Mammary epithelial cell (primary cell): ENCODE measurements around the gene RGP1.

ENCODE experiments used
- EZH2 ChIP-seq: IDR thresholded peaks from 2 replicates; pipeline ENCODE4 v1.6.1; 2012; ENCODE audit warnings: low read length, inconsistent platforms, borderline replicate concordance
- TF ChIP-seq, protein P1 (sequence below), 2 donors: IDR thresholded peaks in 1 of 2; conservative IDR thresholded peaks in 1 of 2; 2 replicates each; pipeline ENCODE4 v1.5.1; 2011 to 2012; ENCODE audit warnings: inconsistent platforms in 2 of 2, low read length in 2 of 2, mild to moderate bottlenecking in 2 of 2, control low read depth in 1 of 2, low read depth in 1 of 2; ENCODE audit not compliant: insufficient read depth in 1 of 2; ENCODE audit errors: extremely low read depth in 1 of 2

GRCh38 chr9:35749515-35750255 is 598 bp downstream of the RGP1 start:
- TF ChIP-seq, protein P1, sequence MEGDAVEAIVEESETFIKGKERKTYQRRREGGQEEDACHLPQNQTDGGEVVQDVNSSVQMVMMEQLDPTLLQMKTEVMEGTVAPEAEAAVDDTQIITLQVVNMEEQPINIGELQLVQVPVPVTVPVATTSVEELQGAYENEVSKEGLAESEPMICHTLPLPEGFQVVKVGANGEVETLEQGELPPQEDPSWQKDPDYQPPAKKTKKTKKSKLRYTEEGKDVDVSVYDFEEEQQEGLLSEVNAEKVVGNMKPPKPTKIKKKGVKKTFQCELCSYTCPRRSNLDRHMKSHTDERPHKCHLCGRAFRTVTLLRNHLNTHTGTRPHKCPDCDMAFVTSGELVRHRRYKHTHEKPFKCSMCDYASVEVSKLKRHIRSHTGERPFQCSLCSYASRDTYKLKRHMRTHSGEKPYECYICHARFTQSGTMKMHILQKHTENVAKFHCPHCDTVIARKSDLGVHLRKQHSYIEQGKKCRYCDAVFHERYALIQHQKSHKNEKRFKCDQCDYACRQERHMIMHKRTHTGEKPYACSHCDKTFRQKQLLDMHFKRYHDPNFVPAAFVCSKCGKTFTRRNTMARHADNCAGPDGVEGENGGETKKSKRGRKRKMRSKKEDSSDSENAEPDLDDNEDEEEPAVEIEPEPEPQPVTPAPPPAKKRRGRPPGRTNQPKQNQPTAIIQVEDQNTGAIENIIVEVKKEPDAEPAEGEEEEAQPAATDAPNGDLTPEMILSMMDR (conservative IDR thresholded peaks at IDR 0.05 in 1 of 2, IDR thresholded peaks at IDR 0.05 in 1 of 2; ENCODE audit: extremely low read depth in 1 of 2, insufficient read depth in 1 of 2, low read depth in 1 of 2, low read length in 2 of 2): no peak
- no peak for TF ChIP-seq EZH2
